VCaP (cell line): Measurements from ENCODE around the gene LMAN1L.

Source experiments
- H3K27ac ChIP-seq: fragments of 450-650 bp; 2 replicates; pipeline ENCODE4 v1.5.1; 2017
- TF ChIP-seq, protein P1 (sequence below): fragments of 450-650 bp; conservative IDR thresholded peaks from 2 replicates; pipeline ENCODE4 v1.5.1; 2017; ENCODE audit warnings: mild to moderate bottlenecking, moderate library complexity

The LMAN1L gene

DNA sequence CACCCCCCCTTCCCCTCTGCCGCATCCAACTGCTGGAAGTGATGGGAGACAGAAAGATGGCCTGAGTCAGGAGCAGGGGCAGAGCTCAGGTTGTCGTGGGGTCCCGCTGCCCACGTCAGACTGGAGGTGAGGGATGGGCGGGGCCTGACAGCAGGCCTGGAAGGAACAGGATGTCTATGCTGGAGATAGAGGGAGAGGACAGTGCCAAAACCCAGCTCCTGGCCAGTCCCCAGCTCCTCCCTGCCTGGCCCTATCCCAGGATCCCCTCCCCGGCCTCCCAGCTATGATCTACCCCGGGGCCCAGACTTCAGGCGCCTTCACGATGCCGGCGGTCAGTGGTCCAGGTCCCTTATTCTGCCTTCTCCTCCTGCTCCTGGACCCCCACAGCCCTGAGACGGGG lies at the start of gene LMAN1L:
Gene LMAN1L (plus strand): TSS at position 303 of the 400 bp plus-strand sequence. CDS start 20 bp downstream, at position 323.
- peak within 1 kb of the TSS; percentile 98 for H3K27ac ChIP-seq
- TF ChIP-seq, protein P1, sequence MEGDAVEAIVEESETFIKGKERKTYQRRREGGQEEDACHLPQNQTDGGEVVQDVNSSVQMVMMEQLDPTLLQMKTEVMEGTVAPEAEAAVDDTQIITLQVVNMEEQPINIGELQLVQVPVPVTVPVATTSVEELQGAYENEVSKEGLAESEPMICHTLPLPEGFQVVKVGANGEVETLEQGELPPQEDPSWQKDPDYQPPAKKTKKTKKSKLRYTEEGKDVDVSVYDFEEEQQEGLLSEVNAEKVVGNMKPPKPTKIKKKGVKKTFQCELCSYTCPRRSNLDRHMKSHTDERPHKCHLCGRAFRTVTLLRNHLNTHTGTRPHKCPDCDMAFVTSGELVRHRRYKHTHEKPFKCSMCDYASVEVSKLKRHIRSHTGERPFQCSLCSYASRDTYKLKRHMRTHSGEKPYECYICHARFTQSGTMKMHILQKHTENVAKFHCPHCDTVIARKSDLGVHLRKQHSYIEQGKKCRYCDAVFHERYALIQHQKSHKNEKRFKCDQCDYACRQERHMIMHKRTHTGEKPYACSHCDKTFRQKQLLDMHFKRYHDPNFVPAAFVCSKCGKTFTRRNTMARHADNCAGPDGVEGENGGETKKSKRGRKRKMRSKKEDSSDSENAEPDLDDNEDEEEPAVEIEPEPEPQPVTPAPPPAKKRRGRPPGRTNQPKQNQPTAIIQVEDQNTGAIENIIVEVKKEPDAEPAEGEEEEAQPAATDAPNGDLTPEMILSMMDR: no peak

DNA sequence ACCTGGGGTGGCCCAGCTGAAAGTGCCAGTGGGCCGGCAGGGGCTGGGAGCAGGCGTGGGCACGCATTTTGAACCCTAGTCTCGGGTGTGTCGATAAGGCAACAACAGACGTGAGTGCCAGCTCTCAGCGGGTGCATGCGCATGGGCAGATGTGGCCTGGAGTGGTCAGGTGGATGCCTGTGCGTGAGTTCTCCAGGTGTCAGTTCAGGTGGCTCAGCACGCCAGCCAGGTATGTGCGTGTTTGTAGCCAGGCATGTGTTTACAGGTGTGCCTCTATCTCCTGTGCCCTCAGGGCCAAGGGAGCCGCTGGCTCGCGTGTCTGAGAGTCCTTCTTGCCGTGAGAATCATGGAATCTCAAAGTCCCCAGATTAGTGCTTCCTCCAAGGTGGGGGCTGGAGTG lies 49.2 kb upstream of the LMAN1L start:
- TF ChIP-seq, protein P1: no peak
- H3K27ac ChIP-seq: no peak overlapping the region; the same call in 1 of the 2 replicates

DNA sequence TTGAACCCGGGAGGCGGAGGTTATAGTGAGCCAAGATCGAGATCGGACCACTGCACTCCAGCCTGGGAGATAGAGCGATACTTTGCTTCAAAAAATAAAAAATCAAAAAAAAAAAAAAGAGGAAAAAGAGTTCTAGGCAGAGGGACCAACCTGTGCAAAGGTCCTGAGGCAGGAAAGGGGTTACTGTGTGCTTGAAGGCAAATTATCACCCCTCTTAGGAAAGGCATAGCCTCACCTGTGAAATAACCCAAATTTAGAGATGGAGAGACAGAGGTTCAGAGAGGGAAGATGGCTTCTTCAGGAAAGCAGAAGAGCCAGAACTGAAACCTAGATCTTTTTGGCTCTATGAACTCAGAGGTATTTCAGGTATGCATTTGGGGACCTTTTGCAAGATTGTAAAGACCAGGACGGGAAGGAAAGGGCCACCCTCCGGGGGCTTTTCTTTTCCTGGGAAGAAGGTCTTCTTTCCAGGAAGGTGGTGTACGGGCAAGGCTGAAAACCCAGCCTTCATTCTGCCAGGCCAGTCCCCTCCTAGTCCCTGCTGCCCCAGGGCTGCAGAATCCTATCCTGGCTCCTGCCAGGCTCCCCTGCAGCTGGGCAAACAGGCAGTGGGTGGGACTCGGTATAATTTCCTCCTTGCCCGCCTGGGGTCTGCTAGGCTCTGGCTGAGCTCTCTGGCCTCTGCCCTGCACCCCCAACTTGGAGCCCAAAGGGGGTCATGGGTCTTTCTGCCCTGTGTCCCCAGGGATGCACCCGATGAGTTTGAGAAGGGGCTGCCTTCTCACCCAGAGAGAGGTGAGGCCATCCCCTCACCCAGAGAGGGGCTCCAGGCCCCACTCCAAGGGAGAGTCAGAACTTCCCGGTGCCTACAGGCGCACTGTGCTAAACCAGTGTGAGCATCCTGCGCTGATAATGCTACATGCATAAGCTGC lies 45.2 kb upstream of the LMAN1L start:
- TF ChIP-seq, protein P1: no peak
- peak overlapping the region; percentile 35; the same call in 1 of the 2 replicates for H3K27ac ChIP-seq

DNA sequence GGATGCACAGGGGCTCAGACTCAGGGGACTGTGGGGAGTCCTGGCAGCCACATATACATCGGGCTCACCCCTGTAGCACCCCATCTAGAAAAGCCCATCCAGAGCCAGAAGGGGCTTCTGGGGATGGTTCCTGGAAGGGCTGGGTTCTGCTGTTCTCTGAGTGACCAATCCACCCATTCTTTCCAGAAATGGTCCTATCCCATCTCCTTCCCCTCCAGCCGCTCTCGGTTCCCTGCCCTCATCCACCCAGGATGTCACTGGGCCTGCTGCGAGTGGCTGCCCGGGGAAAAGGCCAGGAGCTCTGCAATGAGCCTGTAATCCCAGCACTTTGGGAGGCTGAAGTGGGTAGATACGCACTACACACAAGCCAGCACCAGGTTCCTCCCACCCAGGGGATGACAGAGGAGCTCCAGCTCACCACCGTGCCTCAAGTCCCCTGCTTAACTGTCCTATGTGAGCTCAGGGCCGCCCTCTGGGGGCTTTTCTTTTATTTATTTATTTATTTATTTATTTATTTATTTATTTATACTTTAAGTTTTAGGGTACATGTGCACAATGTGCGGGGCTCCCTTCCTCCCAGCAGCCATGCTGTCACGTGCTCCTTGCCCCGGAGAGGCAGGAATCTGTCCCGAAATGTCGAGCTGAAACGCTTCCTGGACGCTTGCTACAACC lies 44.4 kb upstream of the LMAN1L start:
- TF ChIP-seq, protein P1: no peak
- peak overlapping the region; percentile 35; the same call in 1 of the 2 replicates for H3K27ac ChIP-seq

DNA sequence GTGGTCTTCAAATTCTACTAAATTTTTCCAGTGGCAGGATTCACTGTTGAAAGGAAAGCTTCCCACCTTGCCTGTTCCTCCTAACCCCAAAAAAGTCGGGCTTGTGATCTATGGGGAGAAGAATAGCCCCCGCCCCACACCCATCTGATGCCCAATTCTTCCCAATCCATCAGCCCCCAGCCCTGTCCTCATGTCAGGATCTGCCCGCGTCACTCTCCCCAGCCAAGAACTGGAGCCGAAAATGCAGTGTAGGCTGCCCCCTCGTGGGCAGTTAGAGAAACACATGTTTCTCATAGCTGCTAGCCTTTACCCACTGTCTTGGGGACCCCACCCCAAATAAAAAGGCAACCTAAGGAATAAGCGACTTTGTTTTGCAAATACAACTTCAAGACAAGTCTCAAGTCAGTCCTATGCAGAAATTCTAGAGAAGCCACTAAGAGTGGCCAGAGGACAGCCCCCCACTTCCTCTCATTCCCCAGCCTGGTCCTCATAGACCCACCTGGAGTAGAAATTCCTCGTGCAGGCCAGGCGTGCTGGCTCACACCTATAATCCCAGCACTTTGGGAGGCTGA lies 43.8 kb upstream of the LMAN1L start:
- peak overlapping the region; percentile 35; the same call in 1 of the 2 replicates for H3K27ac ChIP-seq
- TF ChIP-seq, protein P1: peak; percentile 93

DNA sequence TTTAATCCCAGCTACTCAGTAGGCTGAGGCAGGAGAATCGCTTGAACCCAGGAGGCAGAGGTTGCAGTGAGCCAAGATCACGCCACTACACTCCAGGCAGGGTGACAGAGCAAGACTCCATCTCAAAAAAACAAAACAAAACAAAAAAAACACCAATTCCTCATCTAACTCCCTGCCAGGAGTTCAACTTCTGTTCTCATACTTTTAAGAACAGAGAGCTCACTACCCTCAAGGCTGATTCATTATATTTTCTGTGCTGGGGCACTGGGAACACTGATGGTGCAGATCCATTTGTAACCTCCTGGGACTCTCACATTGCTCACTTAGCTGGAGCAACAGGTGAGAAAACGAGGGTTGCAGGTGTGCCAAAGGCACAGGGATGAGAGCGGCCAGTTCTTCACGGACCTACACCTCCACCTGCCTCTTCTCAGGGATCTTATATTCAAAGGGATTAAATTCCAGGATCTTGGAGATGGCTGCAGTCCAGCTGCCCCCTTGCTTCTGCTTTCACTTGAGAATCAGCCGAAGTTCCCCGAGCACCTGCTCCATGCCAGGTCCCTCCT lies 43.1 kb upstream of the LMAN1L start:
- TF ChIP-seq, protein P1: no peak
- peak overlapping the region; percentile 65; the same call in 1 of the 2 replicates for H3K27ac ChIP-seq
